Inflammatory macrophage (primary cell): Measurements from ENCODE around the gene OR4C6.

Experiments used
- DNase-seq, 2 donors: peaks; one replicate each; pipeline ENCODE4 v3.0.0-alpha.2; 2020 to 2022
- total RNA-seq, 18 experiments: gene quantifications; one replicate each; lab custom pipeline; 2026; ENCODE audit warnings: mixed read lengths in 6 of 18, inconsistent platforms in 2 of 18; lab: John Stamatoyannopoulos, UW

The OR4C6 gene
- total RNA-seq = 0 to 0.07 (median 0) reads per million in 18 experiments

- DNase-seq = no peak
Measured at GRCh38 chr11:55661901-55662300, at the start of gene OR4C6. OR4C6 (plus strand) TSS chr11:55662201; CDS start chr11:55665167, 2,966 bp downstream.

- no peak for DNase-seq
Measured at GRCh38 chr11:55624531-55624930, 37.5 kb upstream of the OR4C6 start.

- no peak for DNase-seq
Measured at GRCh38 chr11:55634813-55635212, 27.2 kb upstream of the OR4C6 start, which contains the start of gene OR4P4. OR4P4 (plus strand) TSS chr11:55635113.

- no peak for DNase-seq
Measured at GRCh38 chr11:55648027-55648426, 14.0 kb upstream of the OR4C6 start, which contains the start of gene OR4S2. OR4S2 (plus strand) TSS chr11:55648327; CDS start chr11:55650904, 2,577 bp downstream.

- DNase-seq = no peak
Measured at GRCh38 chr11:55652560-55652959, 9.4 kb upstream of the OR4C6 start.

GRCh38 chr11:55655096-55655495 is 6.9 kb upstream of the OR4C6 start:
- DNase-seq = no peak

- DNase-seq = no peak
Measured at GRCh38 chr11:55658031-55658573, 3.9 kb upstream of the OR4C6 start.

- no peak for DNase-seq
Measured at GRCh38 chr11:55658608-55659007, 3.4 kb upstream of the OR4C6 start.

- DNase-seq = no peak
Measured at GRCh38 chr11:55669376-55669775, 7.4 kb downstream of the OR4C6 start.

GRCh38 chr11:55673860-55674259 is 11.9 kb downstream of the OR4C6 start:
- no peak for DNase-seq

GRCh38 chr11:55697817-55698216 is 35.8 kb downstream of the OR4C6 start:
- no peak for DNase-seq

GRCh38 chr11:55701429-55701828 is 39.4 kb downstream of the OR4C6 start:
- DNase-seq = no peak

GRCh38 chr11:55707029-55707428 is 45.0 kb downstream of the OR4C6 start:
- peak; percentile 15 to 31 for DNase-seq

- DNase-seq = peak in 1 of 2 donors; percentile 3
Measured at GRCh38 chr11:55714982-55715888, 53.2 kb downstream of the OR4C6 start.
